OCI-LY1 (cell line): ENCODE data around the gene WNT8A.

Experiments used
- EZH2 ChIP-seq: fragments of 200-600 bp; sonication (generic), shearing (Covaris generic); IDR thresholded peaks from 2 replicates; pipeline ENCODE4 v1.8.0; 2017; ENCODE audit warnings: borderline replicate concordance, mixed run types, mild to moderate bottlenecking, antibody characterized with exemption, low read length, moderate library complexity, mixed read lengths
- TF ChIP-seq, protein P1 (sequence below): fragments of 200-600 bp; sonication (generic), shearing (Covaris generic); IDR thresholded peaks from 2 replicates; pipeline ENCODE4 v1.5.1; 2017; ENCODE audit warnings: mild to moderate bottlenecking, antibody characterized with exemption, low read length, moderate library complexity, mixed read lengths

DNA sequence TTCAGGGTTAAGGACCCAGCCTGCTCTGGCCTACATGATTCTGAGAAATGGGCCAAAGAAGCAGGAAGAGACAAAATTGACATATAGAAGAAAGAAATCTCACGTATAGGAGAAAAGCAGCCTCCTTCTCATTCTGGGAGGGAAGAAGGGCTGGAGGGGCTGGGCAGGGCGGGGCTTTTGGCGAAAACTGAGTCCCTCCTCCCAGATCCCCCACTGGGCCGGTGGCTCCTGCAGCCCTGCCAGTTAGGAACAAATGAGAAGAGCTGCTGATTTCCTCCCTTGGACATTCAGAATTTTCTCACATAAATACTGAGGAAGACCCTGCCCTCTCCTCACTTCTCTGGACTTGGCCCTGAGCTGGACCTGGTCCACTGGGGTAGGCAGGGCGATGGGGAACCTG is at the start of gene WNT8A:
- TF ChIP-seq, protein P1, sequence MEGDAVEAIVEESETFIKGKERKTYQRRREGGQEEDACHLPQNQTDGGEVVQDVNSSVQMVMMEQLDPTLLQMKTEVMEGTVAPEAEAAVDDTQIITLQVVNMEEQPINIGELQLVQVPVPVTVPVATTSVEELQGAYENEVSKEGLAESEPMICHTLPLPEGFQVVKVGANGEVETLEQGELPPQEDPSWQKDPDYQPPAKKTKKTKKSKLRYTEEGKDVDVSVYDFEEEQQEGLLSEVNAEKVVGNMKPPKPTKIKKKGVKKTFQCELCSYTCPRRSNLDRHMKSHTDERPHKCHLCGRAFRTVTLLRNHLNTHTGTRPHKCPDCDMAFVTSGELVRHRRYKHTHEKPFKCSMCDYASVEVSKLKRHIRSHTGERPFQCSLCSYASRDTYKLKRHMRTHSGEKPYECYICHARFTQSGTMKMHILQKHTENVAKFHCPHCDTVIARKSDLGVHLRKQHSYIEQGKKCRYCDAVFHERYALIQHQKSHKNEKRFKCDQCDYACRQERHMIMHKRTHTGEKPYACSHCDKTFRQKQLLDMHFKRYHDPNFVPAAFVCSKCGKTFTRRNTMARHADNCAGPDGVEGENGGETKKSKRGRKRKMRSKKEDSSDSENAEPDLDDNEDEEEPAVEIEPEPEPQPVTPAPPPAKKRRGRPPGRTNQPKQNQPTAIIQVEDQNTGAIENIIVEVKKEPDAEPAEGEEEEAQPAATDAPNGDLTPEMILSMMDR: no peak
- TF ChIP-seq EZH2: no peak
